SU-DHL-6 (cell line): ENCODE measurements around the gene AMFR.

Experiments used
- H2AFZ ChIP-seq: fragments of 200-600 bp; sonication (generic); 2 replicates; pipeline ENCODE4 v1.6.1; 2014; ENCODE audit warnings: low read depth, mild to moderate bottlenecking, moderate library complexity, mixed read lengths, antibody characterized with exemption, low read length; ENCODE audit not compliant: severe bottlenecking
- H3F3A ChIP-seq: fragments of 200-600 bp; shearing (Covaris generic); 2 replicates; pipeline ENCODE4 v1.6.0; 2016; ENCODE audit warnings: antibody characterized with exemption, mild to moderate bottlenecking; ENCODE audit not compliant: insufficient read depth
- H3K27ac ChIP-seq: fragments of 200-600 bp; sonication (generic); 2 replicates; pipeline ENCODE4 v1.5.1; 2016; ENCODE audit warnings: low read depth, mild to moderate bottlenecking, low read length, moderate library complexity, mixed read lengths
- H3K27me3 ChIP-seq: fragments of 200-600 bp; sonication (generic), shearing (Covaris generic); 2 replicates; pipeline ENCODE4 v1.6.0; 2014; ENCODE audit warnings: mild to moderate bottlenecking, low read length
- H3K36me3 ChIP-seq: fragments of 200-600 bp; sonication (generic); 2 replicates; pipeline ENCODE4 v1.6.1; 2014; ENCODE audit warnings: mild to moderate bottlenecking, low read length, mixed read lengths
- H3K4me2 ChIP-seq: fragments of 300-600, 200-600 bp; shearing (Covaris generic), sonication (generic); 2 replicates; pipeline ENCODE4 v1.6.0; 2014; ENCODE audit warnings: low read length, low read depth, mild to moderate bottlenecking; ENCODE audit not compliant: poor library complexity, severe bottlenecking
- H3K4me3 ChIP-seq: fragments of 200-600 bp; sonication (generic); 2 replicates; pipeline ENCODE4 v1.5.1; 2014; ENCODE audit warnings: antibody characterized with exemption, low read length, mild to moderate bottlenecking, mixed read lengths; ENCODE audit not compliant: insufficient read depth, poor library complexity, severe bottlenecking
- H3K79me2 ChIP-seq: fragments of 200-600 bp; sonication (generic); 2 replicates; pipeline ENCODE4 v1.6.1; 2014; ENCODE audit warnings: mild to moderate bottlenecking, low read length, moderate library complexity; ENCODE audit not compliant: insufficient read depth
- H3K9ac ChIP-seq: fragments of 200-600 bp; sonication (generic); 2 replicates; pipeline ENCODE4 v1.7.0; 2014; ENCODE audit warnings: mild to moderate bottlenecking, low read length
- H3K9me2 ChIP-seq: fragments of 200-600 bp; sonication (generic); replicated peaks from 2 replicates; pipeline ENCODE4 v1.6.1; 2014; ENCODE audit warnings: low read length; ENCODE audit not compliant: insufficient read depth
- H3K9me3 ChIP-seq: fragments of 200-600 bp; sonication (generic); 2 replicates; pipeline ENCODE4 v1.6.1; 2014; ENCODE audit warnings: low read length, mixed read lengths; ENCODE audit not compliant: insufficient read depth
- H4K20me1 ChIP-seq: fragments of 200-600 bp; sonication (generic); 2 replicates; pipeline ENCODE4 v1.6.1; 2014; ENCODE audit warnings: low read depth, mild to moderate bottlenecking, antibody characterized with exemption, low read length, moderate library complexity, mixed read lengths
- CTCF ChIP-seq: fragments of 200-600 bp; sonication (generic); IDR thresholded peaks from one replicate; pipeline ENCODE4 v1.5.1; 2017; ENCODE audit warnings: antibody characterized with exemption, mild to moderate bottlenecking, low read length, moderate library complexity; ENCODE audit not compliant: insufficient read depth, poor library complexity, severe bottlenecking
- EZH2phosphoT487 ChIP-seq: fragments of 200-600 bp; sonication (generic), shearing (Covaris generic); conservative IDR thresholded peaks from 2 replicates; pipeline ENCODE4 v1.6.1; 2018; ENCODE audit warnings: mild to moderate bottlenecking, antibody characterized with exemption, low read length, moderate library complexity, mixed read lengths

The AMFR gene

GRCh38 chr16:56389554-56389953 lies 35.8 kb downstream of the AMFR start:
- Histone ChIP-seq H3F3A (no peaks in the 10 kb centered on the region), H3K79me2 (no peaks in the 10 kb centered on the region), H3K9me3 (no peaks in the 10 kb centered on the region), H3K9ac (no peak overlapping the region), H4K20me1 (no peaks in the 10 kb centered on the region; the same call in 1 of the 2 replicates), H3K36me3 (no peaks in the 10 kb centered on the region; the same call in 1 of the 2 replicates), H3K9me2 (no peaks in the 10 kb centered on the region), H3K4me3 (no peak overlapping the region), H3K4me2 (no peak overlapping the region), H3K27me3 (no peaks in the 10 kb centered on the region), H3K27ac (no peak overlapping the region), H2AFZ (no peak overlapping the region)
- TF ChIP-seq CTCF = no peak
- no peak for TF ChIP-seq EZH2phosphoT487

- Histone ChIP-seq H3K4me2 (no peak overlapping the region), H3K36me3 (peaks cover 10% of the 10 kb centered on the region; the same call in 1 of the 2 replicates), H3K9ac (no peak overlapping the region)
These were observed 37.1 kb downstream of the AMFR start for GRCh38 chr16:56388209-56388608.

GRCh38 chr16:56387396-56387795 lies 37.9 kb downstream of the AMFR start:
- peaks cover 17% of the 10 kb centered on the region; the same call in 1 of the 2 replicates for H3K36me3 ChIP-seq
- TF ChIP-seq CTCF = no peak
- no peak for TF ChIP-seq EZH2phosphoT487

More at GRCh38 chr16:56388209-56388608, 37.1 kb downstream of the AMFR start:
- Histone ChIP-seq H3K79me2 (no peaks in the 10 kb centered on the region), H3K9me2 (no peaks in the 10 kb centered on the region), H3K9me3 (no peaks in the 10 kb centered on the region), H2AFZ (no peak overlapping the region), H4K20me1 (no peaks in the 10 kb centered on the region; the same call in 1 of the 2 replicates), H3K27ac (no peak overlapping the region), H3F3A (no peaks in the 10 kb centered on the region), H3K27me3 (no peaks in the 10 kb centered on the region), H3K4me3 (no peak overlapping the region)
- no peak for TF ChIP-seq CTCF
- no peak for TF ChIP-seq EZH2phosphoT487

More at GRCh38 chr16:56387396-56387795, 37.9 kb downstream of the AMFR start:
- H3K9ac ChIP-seq = no peak overlapping the region
- no peaks in the 10 kb centered on the region for H3F3A ChIP-seq
- H3K4me3 ChIP-seq = no peak overlapping the region
- no peaks in the 10 kb centered on the region; the same call in 1 of the 2 replicates for H4K20me1 ChIP-seq
- H3K79me2 ChIP-seq = no peaks in the 10 kb centered on the region
- no peaks in the 10 kb centered on the region for H3K9me2 ChIP-seq
- H3K9me3 ChIP-seq = no peaks in the 10 kb centered on the region
- no peak overlapping the region for H2AFZ ChIP-seq
- H3K4me2 ChIP-seq = no peak overlapping the region
- H3K27me3 ChIP-seq = no peaks in the 10 kb centered on the region
- no peak overlapping the region for H3K27ac ChIP-seq
